ELF-1 (cell line): ENCODE measurements around the gene ZNF121.
A peak's percentile ranks its signal among the peaks of the same experiment; 100 is the strongest.

Experiments used
- DNase-seq: peaks from one replicate; pipeline ENCODE4 v3.0.0-alpha.2; 2016; ENCODE audit warnings: low read depth, low spot score

Gene ZNF121

DNA sequence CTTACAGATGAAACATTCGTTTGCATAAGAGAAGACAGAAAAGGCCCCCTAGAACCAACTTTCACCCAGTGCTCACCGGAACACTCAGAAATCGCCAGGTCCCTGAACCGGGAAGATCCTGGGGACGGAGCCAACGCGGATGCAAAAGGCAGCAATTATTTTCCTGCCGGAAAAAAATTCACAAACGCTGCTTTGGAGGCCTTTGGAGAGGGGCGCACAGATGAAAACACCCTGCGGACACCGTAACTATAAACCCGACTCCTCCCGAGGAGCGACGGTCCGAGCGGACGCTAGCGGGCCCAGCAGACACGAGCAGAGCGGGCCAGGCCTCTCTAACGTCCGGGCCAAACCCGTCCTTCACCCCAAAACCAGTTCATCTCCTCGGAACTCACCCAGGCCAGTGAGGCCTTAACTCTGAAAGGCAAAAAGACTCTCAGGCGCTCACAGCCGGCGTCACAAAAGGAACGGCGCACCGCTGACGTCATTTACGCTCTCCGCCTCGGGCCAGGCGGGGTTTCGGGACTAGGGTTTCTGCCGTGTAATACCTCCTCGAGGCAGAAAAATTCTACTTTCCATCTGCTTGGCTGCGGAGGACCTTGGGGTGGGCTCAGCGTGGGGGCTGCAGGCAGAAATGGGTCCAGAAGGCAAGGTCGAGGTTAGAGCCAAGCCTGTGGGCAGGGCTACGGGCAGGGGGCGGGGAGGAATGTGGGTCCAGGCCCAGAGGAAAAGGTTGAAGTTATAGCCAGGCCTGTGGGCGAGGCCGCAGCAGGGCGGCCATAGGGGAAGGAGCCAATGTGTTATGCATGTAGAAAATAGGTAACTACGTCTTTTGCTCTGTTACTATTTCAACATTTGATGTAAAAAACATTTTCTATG lies 45.9 kb downstream of the ZNF121 start, which contains the start of gene ZNF426:
Gene ZNF426 (minus strand): TSS at position 463 of the 876 bp plus-strand sequence. CDS start 2,413 bp downstream, outside the sequence.
- DNase-seq = peak; percentile 96

DNA sequence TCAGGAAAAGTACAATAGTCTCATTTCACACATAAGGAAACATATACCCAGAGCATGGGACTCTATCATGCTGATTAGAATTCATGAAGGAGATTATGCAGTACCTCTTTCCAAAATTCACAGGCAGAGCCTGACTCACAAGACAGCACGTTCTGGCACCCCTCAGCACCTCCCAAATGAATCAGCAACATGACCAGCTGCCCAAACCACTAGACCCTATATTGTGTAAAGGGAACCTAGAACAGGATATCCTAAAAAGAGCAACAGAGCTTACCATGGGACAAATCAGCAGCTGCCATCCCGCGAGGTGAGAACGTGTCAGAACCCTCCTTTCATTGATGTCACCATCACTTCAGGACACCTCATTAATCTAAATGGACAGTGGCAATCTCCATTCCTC lies 48.4 kb downstream of the ZNF121 start:
- DNase-seq = no peak

DNA sequence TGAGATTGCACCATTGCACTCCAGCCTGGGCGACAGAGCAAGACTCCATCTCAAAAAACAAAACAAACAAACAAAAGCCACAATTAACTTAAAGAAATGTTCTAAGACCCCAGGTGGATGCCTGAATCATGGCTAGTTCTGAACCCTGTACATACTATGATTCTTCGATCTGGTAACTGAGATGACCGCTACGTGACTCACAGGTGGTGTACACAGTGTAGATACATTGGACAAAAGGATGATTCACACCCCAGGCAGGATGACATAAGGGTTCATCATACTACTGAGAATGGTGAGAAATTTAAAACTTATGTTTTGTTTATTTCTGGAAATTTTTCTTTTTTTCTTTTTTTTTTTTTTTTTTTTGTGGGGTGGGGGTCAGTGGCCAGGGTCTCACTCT lies 52.4 kb downstream of the ZNF121 start:
- DNase-seq = no peak

DNA sequence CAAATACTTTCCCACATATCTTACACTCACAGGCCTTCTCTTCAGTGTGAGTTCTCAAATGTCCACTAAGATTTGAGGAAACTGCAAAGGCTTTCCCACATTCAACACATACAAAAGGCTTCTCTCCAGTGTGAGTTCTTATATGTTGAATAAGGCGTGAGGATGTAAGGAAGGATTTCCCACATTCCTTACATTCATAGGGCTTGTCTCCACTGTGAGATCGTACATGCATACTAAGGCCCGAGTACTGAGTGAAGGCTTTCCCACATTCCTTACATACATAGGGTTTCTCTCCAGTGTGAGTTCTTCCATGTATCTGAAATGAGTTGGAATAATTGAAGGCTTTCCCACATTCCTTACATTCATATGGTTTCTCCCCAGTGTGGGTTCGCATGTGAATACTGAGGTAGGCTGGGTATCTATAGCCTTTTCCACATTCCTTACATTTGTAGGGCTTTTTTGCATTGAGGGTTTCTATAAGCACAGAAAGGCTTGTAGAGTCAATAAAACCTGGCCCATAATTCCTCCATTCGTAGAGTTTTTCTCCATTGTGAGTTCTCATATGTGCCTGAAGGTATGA lies 55.5 kb downstream of the ZNF121 start:
- peak; percentile 14 for DNase-seq

DNA sequence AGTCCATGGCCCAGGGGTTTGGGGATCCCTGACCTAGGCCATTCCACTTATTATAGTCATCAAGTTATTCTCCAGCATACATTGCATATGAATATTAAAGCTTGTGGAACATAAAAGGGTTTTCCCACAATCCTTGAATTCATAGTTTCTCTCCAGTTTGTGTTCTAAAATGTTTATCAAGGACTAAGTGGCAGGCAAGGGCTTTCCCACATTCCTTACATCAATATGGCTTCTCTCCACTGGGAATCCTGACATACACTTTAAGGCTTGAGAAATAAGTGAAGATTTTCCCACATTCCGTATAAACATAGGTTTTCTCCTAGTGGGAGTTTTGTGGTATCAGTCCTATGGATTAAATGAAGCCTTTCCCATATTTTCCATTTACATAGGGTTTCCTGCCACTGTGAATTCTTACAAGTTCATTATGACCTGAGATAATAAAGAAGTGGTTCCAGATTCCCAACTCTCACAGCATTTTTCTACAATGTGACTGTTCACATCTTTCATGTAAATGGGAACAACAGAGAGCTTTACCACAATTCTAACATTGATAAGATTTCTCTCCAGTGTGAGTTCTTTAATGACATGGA lies 60.3 kb downstream of the ZNF121 start:
- no peak for DNase-seq
